ENCODE data around the gene CCDC170. TPM values are rescaled to one million over a fixed set of nuclear protein-coding genes. Genes with fewer than 3 reads are reported as not detected.

Gene CCDC170
- total and polyA plus RNA-seq, 4 donors: 0.37 to 0.59 (median 0.45) TPM

- Histone ChIP-seq H3K36me3 (ENCODE audit: control insufficient read depth in 4 of 4, insufficient read depth in 3 of 4, low read depth in 1 of 4, low read length in 3 of 4) (no peaks in the 10 kb centered on the region), H3K9ac (ENCODE audit: low read depth in 1 of 2, low read length in 2 of 2) (no peak overlapping the region), H3K4me1 (ENCODE audit: control insufficient read depth in 4 of 4, insufficient read depth in 4 of 4, low read length in 3 of 4) (peaks cover 0 to 22% (median 20%) of the 10 kb centered on the region in 4 donors), H3K27ac (ENCODE audit: low read depth in 1 of 2, low read length in 2 of 2) (no peak overlapping the region), H3K27me3 (ENCODE audit: control insufficient read depth in 4 of 4, insufficient read depth in 4 of 4, low read length in 3 of 4) (no peaks in the 10 kb centered on the region), H3K4me3 (ENCODE audit: low read depth in 1 of 3, low read length in 3 of 3) (no peak overlapping the region), H3K9me3 (ENCODE audit: control insufficient read depth in 4 of 4, low read length in 3 of 4) (no peaks in the 10 kb centered on the region)
- no peak for TF ChIP-seq MAX (IDR thresholded peaks at IDR 0.05)
- no peak for TF ChIP-seq NR2F2 (IDR thresholded peaks at IDR 0.05)
- TF ChIP-seq ZBTB33 (IDR thresholded peaks at IDR 0.05): no peak
- no peak for TF ChIP-seq GABPA (IDR thresholded peaks at IDR 0.05 in 1 of 2, conservative IDR thresholded peaks at IDR 0.05 in 1 of 2)
- TF ChIP-seq FOXA2 (IDR thresholded peaks at IDR 0.05): no peak
- no peak for TF ChIP-seq TAF1 (conservative IDR thresholded peaks at IDR 0.05)
- TF ChIP-seq HNF4A (conservative IDR thresholded peaks at IDR 0.05): no peak
- no peak for TF ChIP-seq SP1 (IDR thresholded peaks at IDR 0.05)
- TF ChIP-seq JUND (IDR thresholded peaks at IDR 0.05): no peak
- no peak for TF ChIP-seq REST (IDR thresholded peaks at IDR 0.05)
- no peak for TF ChIP-seq CTCF (IDR thresholded peaks at IDR 0.05; ENCODE audit: low read depth, low read length, missing input control)
- no peak for TF ChIP-seq RXRA (IDR thresholded peaks at IDR 0.05)
- TF ChIP-seq EGR1 (IDR thresholded peaks at IDR 0.05; ENCODE audit: low read depth in 2 of 2): no peak
- DNase-seq (ENCODE audit: low spot score): no peak
These were observed 4.1 kb downstream of the CCDC170 start for GRCh38 chr6:151497905-151498304.

- H3K9ac ChIP-seq (ENCODE audit: low read depth in 1 of 2, low read length in 2 of 2): no peak overlapping the region
- 83% methylated on average over 1 of the region's 1 CpG for WGBS
- no peak for TF ChIP-seq TAF1 (conservative IDR thresholded peaks at IDR 0.05)
- peak; percentile 50 for TF ChIP-seq ZBTB33 (IDR thresholded peaks at IDR 0.05)
- TF ChIP-seq GABPA (IDR thresholded peaks at IDR 0.05 in 1 of 2, conservative IDR thresholded peaks at IDR 0.05 in 1 of 2): peak in 1 of 2 donors; percentile 36
- TF ChIP-seq FOXA2 (IDR thresholded peaks at IDR 0.05): peak; percentile 52
- peak; percentile 52 for TF ChIP-seq FOXA1 (IDR thresholded peaks at IDR 0.05)
- peak; percentile 23 to 67 for TF ChIP-seq JUND (IDR thresholded peaks at IDR 0.05)
- no peak for TF ChIP-seq ATF3 (IDR thresholded peaks at IDR 0.05)
- peak; percentile 72 for TF ChIP-seq MAX (IDR thresholded peaks at IDR 0.05)
- peak; percentile 91 for TF ChIP-seq YY1 (IDR thresholded peaks at IDR 0.05)
- no peak for TF ChIP-seq NR2F2 (IDR thresholded peaks at IDR 0.05)
- TF ChIP-seq RXRA (IDR thresholded peaks at IDR 0.05): peak in 1 of 2 donors; percentile 90
- TF ChIP-seq CTCF (IDR thresholded peaks at IDR 0.05; ENCODE audit: low read depth, low read length, missing input control): no peak
- peak in 1 of 2 donors; percentile 45 for TF ChIP-seq EGR1 (IDR thresholded peaks at IDR 0.05; ENCODE audit: low read depth in 2 of 2)
These were observed 4.5 kb downstream of the CCDC170 start for GRCh38 chr6:151498327-151498726.

More at GRCh38 chr6:151498327-151498726, 4.5 kb downstream of the CCDC170 start:
- Histone ChIP-seq H3K9me3 (ENCODE audit: control insufficient read depth in 4 of 4, low read length in 3 of 4) (no peaks in the 10 kb centered on the region), H3K4me1 (ENCODE audit: control insufficient read depth in 4 of 4, insufficient read depth in 4 of 4, low read length in 3 of 4) (peaks cover 0 to 21% (median 19%) of the 10 kb centered on the region in 4 donors), H3K27me3 (ENCODE audit: control insufficient read depth in 4 of 4, insufficient read depth in 4 of 4, low read length in 3 of 4) (no peaks in the 10 kb centered on the region), H3K36me3 (ENCODE audit: control insufficient read depth in 4 of 4, insufficient read depth in 3 of 4, low read depth in 1 of 4, low read length in 3 of 4) (no peaks in the 10 kb centered on the region), H3K4me3 (ENCODE audit: low read depth in 1 of 3, low read length in 3 of 3) (no peak overlapping the region), H3K27ac (ENCODE audit: low read depth in 1 of 2, low read length in 2 of 2) (no peak overlapping the region)
- DNase-seq (ENCODE audit: low spot score): no peak
